Mesenchymal stem cell (in vitro differentiated cells and primary cell): ENCODE data around the gene TCF7L1.

ENCODE experiments used
- DNase-seq: peaks from one replicate; pipeline ENCODE4 v3.0.0-alpha.2; 2013
- H2AFZ ChIP-seq: one replicate; pipeline ENCODE4 v1.6.1; 2013; ENCODE audit warnings: low read depth, mild to moderate bottlenecking, control low read depth, inconsistent platforms, low read length, moderate library complexity
- H2AK5ac ChIP-seq: 2 replicates; pipeline ENCODE4 v1.6.1; 2013; ENCODE audit warnings: low read length, moderate library complexity, mild to moderate bottlenecking, inconsistent platforms; ENCODE audit not compliant: severe bottlenecking
- H2BK120ac ChIP-seq: one replicate; pipeline ENCODE4 v1.6.1; 2013; ENCODE audit warnings: low read depth, mild to moderate bottlenecking, inconsistent platforms, low read length, moderate library complexity
- H2BK12ac ChIP-seq, 2 experiments: one replicate each; pipeline ENCODE4 v1.6.1; 2013; ENCODE audit warnings: inconsistent platforms in 2 of 2, low read length in 2 of 2, mild to moderate bottlenecking in 2 of 2, moderate library complexity in 2 of 2, control low read depth in 1 of 2
- H2BK15ac ChIP-seq: one replicate; pipeline ENCODE4 v1.6.1; 2013; ENCODE audit warnings: mild to moderate bottlenecking, low read depth, inconsistent platforms; ENCODE audit not compliant: poor library complexity, severe bottlenecking
- H2BK5ac ChIP-seq: 2 replicates; pipeline ENCODE4 v1.6.1; 2013; ENCODE audit warnings: low read depth, mild to moderate bottlenecking, low read length, control low read depth, inconsistent platforms; ENCODE audit not compliant: poor library complexity, severe bottlenecking
- H3K14ac ChIP-seq, 2 experiments: one replicate each; pipeline ENCODE4 v1.6.1; 2013; ENCODE audit warnings: inconsistent platforms in 2 of 2, low read length in 2 of 2, control low read depth in 1 of 2, mild to moderate bottlenecking in 1 of 2, moderate library complexity in 1 of 2
- H3K18ac ChIP-seq, 2 experiments: one replicate each; pipeline ENCODE4 v1.6.1; 2013; ENCODE audit warnings: inconsistent platforms in 2 of 2, low read length in 2 of 2, control low read depth in 1 of 2, low read depth in 1 of 2, mild to moderate bottlenecking in 1 of 2
- H3K23ac ChIP-seq, 2 experiments: one replicate each; pipeline ENCODE4 v1.6.1; 2013; ENCODE audit warnings: inconsistent platforms in 2 of 2, low read length in 2 of 2, mild to moderate bottlenecking in 2 of 2, moderate library complexity in 2 of 2, control low read depth in 1 of 2
- H3K27ac ChIP-seq: 2 replicates; pipeline ENCODE4 v1.5.1; 2013; ENCODE audit warnings: mild to moderate bottlenecking, moderate library complexity, low read length, control low read depth, inconsistent platforms; ENCODE audit not compliant: poor library complexity, severe bottlenecking
- H3K27me3 ChIP-seq, 2 experiments: 2 replicates each; pipeline versions ENCODE4 v1.6.1 to v1.7.0; 2013; ENCODE audit warnings: low read length in 2 of 2, mild to moderate bottlenecking in 2 of 2, moderate library complexity in 2 of 2, control low read depth in 1 of 2, inconsistent platforms in 1 of 2; ENCODE audit not compliant: control insufficient read depth in 1 of 2, insufficient read depth in 1 of 2
- H3K36me3 ChIP-seq, 2 experiments: 2 replicates each; pipeline versions ENCODE4 v1.6.1 to v1.7.0; 2013; ENCODE audit warnings: low read length in 2 of 2, control low read depth in 1 of 2, inconsistent platforms in 1 of 2, low read depth in 1 of 2, mild to moderate bottlenecking in 1 of 2; ENCODE audit not compliant: insufficient read depth in 2 of 2, control insufficient read depth in 1 of 2
- H3K4ac ChIP-seq, 2 experiments: one replicate each; pipeline ENCODE4 v1.6.1; 2013; ENCODE audit warnings: inconsistent platforms in 2 of 2, low read length in 2 of 2, mild to moderate bottlenecking in 2 of 2, moderate library complexity in 2 of 2, control low read depth in 1 of 2, low read depth in 1 of 2
- H3K4me1 ChIP-seq: 2 replicates; pipeline ENCODE4 v1.6.1; 2013; ENCODE audit warnings: low read depth, low read length, control low read depth; ENCODE audit not compliant: control insufficient read depth, insufficient read depth
- H3K4me2 ChIP-seq: 2 replicates; pipeline ENCODE4 v1.6.1; 2013; ENCODE audit warnings: low read length, mild to moderate bottlenecking, inconsistent platforms; ENCODE audit not compliant: poor library complexity, severe bottlenecking
- H3K4me3 ChIP-seq, 2 experiments: 2 replicates each; pipeline versions ENCODE4 v1.5.1 to v1.7.0; 2013; ENCODE audit warnings: low read length in 2 of 2, mild to moderate bottlenecking in 2 of 2, control low read depth in 1 of 2, low read depth in 1 of 2; ENCODE audit not compliant: insufficient read depth in 1 of 2
- H3K79me1 ChIP-seq: replicated peaks from 2 replicates; pipeline ENCODE4 v1.6.1; 2013; ENCODE audit warnings: mild to moderate bottlenecking, control low read depth, low read length, inconsistent platforms; ENCODE audit not compliant: poor library complexity, severe bottlenecking
- H3K9ac ChIP-seq: 2 replicates; pipeline ENCODE4 v1.7.0; 2013; ENCODE audit warnings: mild to moderate bottlenecking, low read length, moderate library complexity
- H3K9me3 ChIP-seq: 2 replicates; pipeline ENCODE4 v1.7.0; 2013; ENCODE audit warnings: mild to moderate bottlenecking, low read length; ENCODE audit not compliant: control insufficient read depth
- H4K8ac ChIP-seq: one replicate; pipeline ENCODE4 v1.6.1; 2013; ENCODE audit warnings: inconsistent platforms, mild to moderate bottlenecking, low read length, moderate library complexity
- H4K91ac ChIP-seq: one replicate; pipeline ENCODE4 v1.6.1; 2013; ENCODE audit warnings: mild to moderate bottlenecking, low read length, inconsistent platforms
- WGBS: methylation state at CpG from one replicate; pipeline ENCODE4 v1.1.7; 2013; ENCODE audit warnings: mixed read lengths; 5-methylcytosine and 5-hydroxymethylcytosine counted together

Gene TCF7L1

GRCh38 chr2:85216927-85217326, 83.7 kb downstream of the TCF7L1 start:
- H3K4me3 ChIP-seq, result no peak overlapping the region
- no peak overlapping the region for H2BK120ac ChIP-seq
- no peak overlapping the region for H3K18ac ChIP-seq
- no peak overlapping the region for H4K8ac ChIP-seq
- H3K27me3 ChIP-seq, result peaks cover 0 to 11% of the 10 kb centered on the region in 2 experiments
- no peaks in the 10 kb centered on the region for H3K9me3 ChIP-seq
- H3K4me2 ChIP-seq, result no peak overlapping the region
- no peaks in the 10 kb centered on the region for H3K36me3 ChIP-seq
- 95% methylated on average over 4 of the region's 4 CpGs for WGBS
- H2BK12ac ChIP-seq, result peak overlapping the region in 1 of 2 experiments; percentile 18
- no peak overlapping the region for H3K23ac ChIP-seq
- no peak overlapping the region for H3K9ac ChIP-seq
- no peak overlapping the region for H4K91ac ChIP-seq
- no peak overlapping the region for H2AFZ ChIP-seq
- no peak overlapping the region for H3K27ac ChIP-seq
- DNase-seq, result no peak
- H3K4me1 ChIP-seq, result peaks cover 21% of the 10 kb centered on the region
- no peak overlapping the region for H3K14ac ChIP-seq
- H2AK5ac ChIP-seq, result peak overlapping the region; percentile 10
- no peak overlapping the region for H2BK15ac ChIP-seq
- no peak overlapping the region for H2BK5ac ChIP-seq
- peaks cover 12% of the 10 kb centered on the region for H3K79me1 ChIP-seq
- no peak overlapping the region for H3K4ac ChIP-seq

- Histone ChIP-seq H3K4me3 (no peak overlapping the region), H3K27me3 (peaks cover 0 to 5% of the 10 kb centered on the region in 2 experiments), H2BK5ac (no peak overlapping the region), H4K8ac (no peak overlapping the region), H3K4me2 (no peak overlapping the region), H3K36me3 (no peaks in the 10 kb centered on the region), H3K4me1 (peaks cover 6% of the 10 kb centered on the region), H2BK15ac (no peak overlapping the region), H4K91ac (no peak overlapping the region), H3K14ac (no peak overlapping the region), H3K18ac (no peak overlapping the region), H3K9me3 (no peaks in the 10 kb centered on the region), H3K4ac (no peak overlapping the region), H3K9ac (peak overlapping the region; percentile 25), H3K23ac (no peak overlapping the region), H2AFZ (no peak overlapping the region), H3K27ac (no peak overlapping the region), H2BK12ac (no peak overlapping the region), H2BK120ac (no peak overlapping the region), H2AK5ac (no peak overlapping the region), H3K79me1 (peaks cover 3% of the 10 kb centered on the region)
- WGBS, result 76% methylated on average over 5 of the region's 8 CpGs
- DNase-seq, result no peak
Measured at GRCh38 chr2:85221067-85221691, 88.0 kb downstream of the TCF7L1 start.

GRCh38 chr2:85222792-85223191, 89.6 kb downstream of the TCF7L1 start:
- Histone ChIP-seq H2BK120ac (no peak overlapping the region), H3K4me2 (no peak overlapping the region), H3K14ac (no peak overlapping the region), H3K36me3 (no peaks in the 10 kb centered on the region), H2BK12ac (no peak overlapping the region), H3K4ac (no peak overlapping the region), H3K27me3 (no peaks in the 10 kb centered on the region), H3K79me1 (peaks cover 5% of the 10 kb centered on the region), H3K27ac (no peak overlapping the region), H3K9ac (no peak overlapping the region), H3K23ac (no peak overlapping the region), H2AFZ (no peak overlapping the region), H2BK5ac (no peak overlapping the region), H3K18ac (no peak overlapping the region), H4K8ac (no peak overlapping the region), H3K4me1 (no peaks in the 10 kb centered on the region), H3K4me3 (no peak overlapping the region), H2AK5ac (no peak overlapping the region), H4K91ac (no peak overlapping the region), H2BK15ac (no peak overlapping the region), H3K9me3 (no peaks in the 10 kb centered on the region)
- 93% methylated on average over 2 of the region's 3 CpGs for WGBS
- no peak for DNase-seq

- no peak overlapping the region for H3K4me3 ChIP-seq
- peaks cover 6% of the 10 kb centered on the region for H3K79me1 ChIP-seq
- H3K4me1 ChIP-seq, result no peaks in the 10 kb centered on the region
- no peak overlapping the region for H3K14ac ChIP-seq
- no peak overlapping the region for H2BK12ac ChIP-seq
- no peak overlapping the region for H2AFZ ChIP-seq
- H3K4ac ChIP-seq, result no peak overlapping the region
- WGBS, result 87% methylated on average over 8 of the region's 8 CpGs
- H3K4me2 ChIP-seq, result no peak overlapping the region
- no peak overlapping the region for H2BK5ac ChIP-seq
- no peak overlapping the region for H4K8ac ChIP-seq
- H2BK120ac ChIP-seq, result no peak overlapping the region
- H3K9ac ChIP-seq, result no peak overlapping the region
- no peaks in the 10 kb centered on the region for H3K27me3 ChIP-seq
- no peak overlapping the region for H2AK5ac ChIP-seq
- H3K36me3 ChIP-seq, result no peaks in the 10 kb centered on the region
- H3K9me3 ChIP-seq, result no peaks in the 10 kb centered on the region
- H3K23ac ChIP-seq, result no peak overlapping the region
- no peak overlapping the region for H3K18ac ChIP-seq
- no peak overlapping the region for H4K91ac ChIP-seq
- H3K27ac ChIP-seq, result no peak overlapping the region
- DNase-seq, result no peak
- H2BK15ac ChIP-seq, result no peak overlapping the region
Measured at GRCh38 chr2:85226783-85227182, 93.6 kb downstream of the TCF7L1 start.
